Measurements from ENCODE around the gene ANGPTL4.
"Not testable (repeated sequence)": the region's sequence is repeated elsewhere in the genome, so short reads cannot be mapped to it uniquely, and the experiment has no call there.

ANGPTL4 gene

GRCh38 chr19:8335343-8336071 lies 28.4 kb upstream of the ANGPTL4 start:
- H3K4me3 ChIP-seq (replicated peaks in 1 of 2; ENCODE audit: low read depth in 2 of 2, low read length in 2 of 2): no peak overlapping the region
- no peak for TF ChIP-seq CTCF (IDR thresholded peaks at IDR 0.05; ENCODE audit: low read depth, low read length)
- no peak for DNase-seq (ENCODE audit: low read depth in 2 of 2)

GRCh38 chr19:8336072-8336569 lies 27.8 kb upstream of the ANGPTL4 start:
- TF ChIP-seq CTCF (IDR thresholded peaks at IDR 0.05; ENCODE audit: low read depth, low read length): no peak
- no peak for DNase-seq (ENCODE audit: low read depth in 2 of 2)

GRCh38 chr19:8336660-8337059 lies 27.3 kb upstream of the ANGPTL4 start:
- TF ChIP-seq CTCF (IDR thresholded peaks at IDR 0.05; ENCODE audit: low read depth, low read length): no peak
- H3K4me3 ChIP-seq (replicated peaks in 1 of 2; ENCODE audit: low read depth in 2 of 2, low read length in 2 of 2): no peak overlapping the region
- no peak for DNase-seq (ENCODE audit: low read depth in 2 of 2)

More at GRCh38 chr19:8336072-8336569, 27.8 kb upstream of the ANGPTL4 start:
- H3K4me3 ChIP-seq (replicated peaks in 1 of 2; ENCODE audit: low read depth in 2 of 2, low read length in 2 of 2): no peak overlapping the region

- H3K4me3 ChIP-seq (replicated peaks in 1 of 2; ENCODE audit: low read depth in 2 of 2, low read length in 2 of 2): no peak overlapping the region
- DNase-seq (ENCODE audit: low read depth in 2 of 2): no peak
- TF ChIP-seq CTCF (IDR thresholded peaks at IDR 0.05; ENCODE audit: low read depth, low read length): no peak
These were observed 26.2 kb upstream of the ANGPTL4 start for GRCh38 chr19:8337728-8338127.

- DNase-seq (ENCODE audit: low read depth in 2 of 2): no peak
- TF ChIP-seq CTCF (IDR thresholded peaks at IDR 0.05; ENCODE audit: low read depth, low read length): no peak
- no peak overlapping the region for H3K4me3 ChIP-seq (replicated peaks in 1 of 2; ENCODE audit: low read depth in 2 of 2, low read length in 2 of 2)
These were observed 25.1 kb upstream of the ANGPTL4 start for GRCh38 chr19:8338835-8339234.

- no peak overlapping the region for H3K4me3 ChIP-seq (replicated peaks in 1 of 2; ENCODE audit: low read depth in 2 of 2, low read length in 2 of 2)
- DNase-seq (ENCODE audit: low read depth in 2 of 2): peak in 1 of 2 donors; percentile 63
- peak; percentile 23 for TF ChIP-seq CTCF (IDR thresholded peaks at IDR 0.05; ENCODE audit: low read depth, low read length)
These were observed 23.4 kb upstream of the ANGPTL4 start for GRCh38 chr19:8340341-8341096.

GRCh38 chr19:8341504-8341903 lies 22.5 kb upstream of the ANGPTL4 start:
- DNase-seq (ENCODE audit: low read depth in 2 of 2): not testable (repeated sequence)

More at GRCh38 chr19:8341504-8341903, 22.5 kb upstream of the ANGPTL4 start:
- not testable (repeated sequence) for H3K4me3 ChIP-seq (replicated peaks in 1 of 2; ENCODE audit: low read depth in 2 of 2, low read length in 2 of 2)

All from cardiac fibroblast (primary cell).